IMR-90 (cell line): ENCODE results near the gene BST1.

ENCODE experiments used
- CHD1 ChIP-seq: IDR thresholded peaks from 2 replicates; pipeline ENCODE4 v1.6.1; 2012; ENCODE audit warnings: low read depth, low read length, improper control_type of control experiment
- CTCF ChIP-seq: conservative IDR thresholded peaks from 2 replicates; pipeline ENCODE4 v1.5.1; 2012; ENCODE audit warnings: mild to moderate bottlenecking, low read depth, low read length, improper control_type of control experiment
- FOS ChIP-seq: fragments of 150-350 bp; IDR thresholded peaks from 2 replicates; pipeline ENCODE4 v1.6.1; 2016; ENCODE audit warnings: low read depth, low read length
- MAZ ChIP-seq: IDR thresholded peaks from 2 replicates; pipeline ENCODE4 v1.6.1; 2012; ENCODE audit warnings: low read depth, mild to moderate bottlenecking, low read length, improper control_type of control experiment, moderate library complexity, borderline replicate concordance
- NFE2L2 ChIP-seq: fragments of 150-350 bp; IDR thresholded peaks from 2 replicates; pipeline ENCODE4 v1.6.1; 2016; ENCODE audit warnings: low read depth, mild to moderate bottlenecking, low read length
- POLR2A ChIP-seq: IDR thresholded peaks from 2 replicates; pipeline ENCODE4 v1.6.1; 2012; ENCODE audit warnings: mild to moderate bottlenecking, low read depth, low read length
- RAD21 ChIP-seq: IDR thresholded peaks from 2 replicates; pipeline ENCODE4 v1.6.1; 2012; ENCODE audit warnings: low read length, improper control_type of control experiment
- RFX5 ChIP-seq: IDR thresholded peaks from 2 replicates; pipeline ENCODE4 v1.8.0; 2012; ENCODE audit warnings: low read depth, mild to moderate bottlenecking, low read length, moderate library complexity
- SMC3 ChIP-seq: fragments of 150-350 bp; IDR thresholded peaks from 2 replicates; pipeline ENCODE4 v1.6.1; 2016; ENCODE audit warnings: low read depth, mild to moderate bottlenecking, antibody characterized with exemption, low read length, moderate library complexity
- USF2 ChIP-seq: fragments of 150-350 bp; IDR thresholded peaks from 2 replicates; pipeline ENCODE4 v1.6.1; 2017; ENCODE audit warnings: mild to moderate bottlenecking, antibody characterized with exemption, low read length, low read depth
- TF ChIP-seq, protein P1 (sequence below): fragments of 150-350 bp; IDR thresholded peaks from 2 replicates; pipeline ENCODE4 v1.6.1; 2016; ENCODE audit warnings: low read depth, mild to moderate bottlenecking, low read length, moderate library complexity, borderline replicate concordance

- no peak for TF ChIP-seq CTCF
- TF ChIP-seq RFX5 = no peak
- no peak for TF ChIP-seq USF2
- TF ChIP-seq FOS = no peak
- no peak for TF ChIP-seq POLR2A
- TF ChIP-seq NFE2L2 = no peak
- no peak for TF ChIP-seq CHD1
- TF ChIP-seq SMC3 = no peak
- TF ChIP-seq MAZ = no peak
- TF ChIP-seq, protein P1, sequence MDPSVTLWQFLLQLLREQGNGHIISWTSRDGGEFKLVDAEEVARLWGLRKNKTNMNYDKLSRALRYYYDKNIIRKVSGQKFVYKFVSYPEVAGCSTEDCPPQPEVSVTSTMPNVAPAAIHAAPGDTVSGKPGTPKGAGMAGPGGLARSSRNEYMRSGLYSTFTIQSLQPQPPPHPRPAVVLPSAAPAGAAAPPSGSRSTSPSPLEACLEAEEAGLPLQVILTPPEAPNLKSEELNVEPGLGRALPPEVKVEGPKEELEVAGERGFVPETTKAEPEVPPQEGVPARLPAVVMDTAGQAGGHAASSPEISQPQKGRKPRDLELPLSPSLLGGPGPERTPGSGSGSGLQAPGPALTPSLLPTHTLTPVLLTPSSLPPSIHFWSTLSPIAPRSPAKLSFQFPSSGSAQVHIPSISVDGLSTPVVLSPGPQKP = no peak
- TF ChIP-seq RAD21 = no peak
Measured at GRCh38 chr4:15674926-15675325, 27.9 kb upstream of the BST1 start.
